ENCODE measurements around the gene SPRY4.

GRCh38 chr5:142263346-142263745 lies 61.5 kb downstream of the SPRY4 start:
- TF ChIP-seq, protein P1, sequence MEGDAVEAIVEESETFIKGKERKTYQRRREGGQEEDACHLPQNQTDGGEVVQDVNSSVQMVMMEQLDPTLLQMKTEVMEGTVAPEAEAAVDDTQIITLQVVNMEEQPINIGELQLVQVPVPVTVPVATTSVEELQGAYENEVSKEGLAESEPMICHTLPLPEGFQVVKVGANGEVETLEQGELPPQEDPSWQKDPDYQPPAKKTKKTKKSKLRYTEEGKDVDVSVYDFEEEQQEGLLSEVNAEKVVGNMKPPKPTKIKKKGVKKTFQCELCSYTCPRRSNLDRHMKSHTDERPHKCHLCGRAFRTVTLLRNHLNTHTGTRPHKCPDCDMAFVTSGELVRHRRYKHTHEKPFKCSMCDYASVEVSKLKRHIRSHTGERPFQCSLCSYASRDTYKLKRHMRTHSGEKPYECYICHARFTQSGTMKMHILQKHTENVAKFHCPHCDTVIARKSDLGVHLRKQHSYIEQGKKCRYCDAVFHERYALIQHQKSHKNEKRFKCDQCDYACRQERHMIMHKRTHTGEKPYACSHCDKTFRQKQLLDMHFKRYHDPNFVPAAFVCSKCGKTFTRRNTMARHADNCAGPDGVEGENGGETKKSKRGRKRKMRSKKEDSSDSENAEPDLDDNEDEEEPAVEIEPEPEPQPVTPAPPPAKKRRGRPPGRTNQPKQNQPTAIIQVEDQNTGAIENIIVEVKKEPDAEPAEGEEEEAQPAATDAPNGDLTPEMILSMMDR (IDR thresholded peaks at IDR 0.05), result no peak
- TF ChIP-seq USF2 (IDR thresholded peaks at IDR 0.05) (no peak), RCOR1 (IDR thresholded peaks at IDR 0.05; ENCODE audit: low read depth, low read length) (no peak)

Measured in A549 (cell line).